GM12874 (cell line): ENCODE measurements around the gene B3GNT2.

Experiments
- CTCF ChIP-seq: IDR thresholded peaks from 2 replicates; pipeline ENCODE4 v1.5.1; 2011; ENCODE audit warnings: low read depth, mild to moderate bottlenecking, control low read depth, low read length, moderate library complexity; ENCODE audit not compliant: insufficient read depth

Gene B3GNT2

GRCh38 chr2:62180975-62181374 lies 14.9 kb upstream of the B3GNT2 start:
- no peak for TF ChIP-seq CTCF

GRCh38 chr2:62181843-62182242 lies 14.1 kb upstream of the B3GNT2 start:
- TF ChIP-seq CTCF, result no peak

- no peak for TF ChIP-seq CTCF
Observed at GRCh38 chr2:62184512-62185230, 11.2 kb upstream of the B3GNT2 start.

- no peak for TF ChIP-seq CTCF
Observed at GRCh38 chr2:62185475-62186155, 10.3 kb upstream of the B3GNT2 start.

GRCh38 chr2:62186156-62186905 lies 9.6 kb upstream of the B3GNT2 start:
- no peak for TF ChIP-seq CTCF

GRCh38 chr2:62187246-62187645 lies 8.7 kb upstream of the B3GNT2 start:
- TF ChIP-seq CTCF, result no peak

- TF ChIP-seq CTCF, result no peak
Observed at GRCh38 chr2:62188416-62188815, 7.5 kb upstream of the B3GNT2 start.
